Bone marrow (tissue), 2 donors: Measurements from ENCODE around the gene PAX6.

Experiments used
- DNase-seq, 2 donors: peaks; one replicate each; lab custom pipeline; 2025; lab: John Stamatoyannopoulos, UW

The PAX6 gene

GRCh38 chr11:31810779-31811647 is at the start of gene PAX6:
Gene PAX6 (minus strand): TSS chr11:31811322. CDS start chr11:31806411, 4,911 bp downstream.
- peak; percentile 5 to 55 for DNase-seq

DNA sequence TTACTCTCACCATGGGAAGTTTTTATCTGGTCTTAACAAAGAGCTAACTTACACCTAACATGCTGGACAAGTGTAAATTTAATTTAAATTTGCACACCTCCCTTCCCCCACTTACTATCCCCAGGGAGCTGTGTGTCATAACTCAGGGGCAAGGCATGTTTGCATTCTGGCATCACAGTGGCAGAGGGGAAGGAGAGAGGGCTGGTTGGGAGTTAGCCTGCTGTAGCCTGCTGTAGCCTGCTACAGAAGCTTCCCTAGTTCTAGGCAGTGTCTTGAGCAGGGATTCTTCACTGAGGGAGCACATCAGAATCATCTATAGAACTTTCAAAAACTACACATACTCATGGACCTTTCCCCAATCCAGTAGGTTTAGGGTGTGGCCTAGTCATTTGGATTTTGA is 49.3 kb upstream of the PAX6 start:
- no peak for DNase-seq

- DNase-seq = no peak
These were observed 45.1 kb upstream of the PAX6 start for GRCh38 chr11:31856248-31856647.

DNA sequence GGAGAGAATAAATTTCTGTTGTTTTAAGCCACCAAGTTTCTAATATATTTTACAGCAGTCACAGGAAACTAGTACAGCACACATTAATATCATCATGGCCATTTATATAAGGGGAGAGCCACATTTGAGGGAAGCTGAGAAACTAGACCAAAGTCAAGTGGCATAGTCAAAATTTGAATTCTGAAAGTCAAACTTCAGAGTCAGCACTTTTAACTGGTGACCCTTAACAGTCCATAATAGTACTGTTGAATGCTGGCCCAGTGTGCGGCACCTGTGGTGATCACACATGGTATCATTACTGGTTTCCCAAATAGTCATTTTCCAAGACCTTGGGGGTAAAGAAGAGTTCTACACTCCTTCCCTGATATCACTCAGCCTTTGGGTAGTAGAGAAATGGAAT is 44.3 kb upstream of the PAX6 start:
- DNase-seq = no peak

- no peak for DNase-seq
These were observed 39.2 kb upstream of the PAX6 start for GRCh38 chr11:31850365-31850764.

- DNase-seq = no peak
These were observed 36.6 kb upstream of the PAX6 start for GRCh38 chr11:31847761-31848160.

GRCh38 chr11:31845331-31845730 is 34.2 kb upstream of the PAX6 start:
- no peak for DNase-seq

- no peak for DNase-seq
These were observed 33.2 kb upstream of the PAX6 start for GRCh38 chr11:31844351-31844750.

GRCh38 chr11:31841435-31841834 is 30.3 kb upstream of the PAX6 start:
- DNase-seq = no peak

GRCh38 chr11:31834237-31834636 is 23.1 kb upstream of the PAX6 start:
- DNase-seq = no peak

DNA sequence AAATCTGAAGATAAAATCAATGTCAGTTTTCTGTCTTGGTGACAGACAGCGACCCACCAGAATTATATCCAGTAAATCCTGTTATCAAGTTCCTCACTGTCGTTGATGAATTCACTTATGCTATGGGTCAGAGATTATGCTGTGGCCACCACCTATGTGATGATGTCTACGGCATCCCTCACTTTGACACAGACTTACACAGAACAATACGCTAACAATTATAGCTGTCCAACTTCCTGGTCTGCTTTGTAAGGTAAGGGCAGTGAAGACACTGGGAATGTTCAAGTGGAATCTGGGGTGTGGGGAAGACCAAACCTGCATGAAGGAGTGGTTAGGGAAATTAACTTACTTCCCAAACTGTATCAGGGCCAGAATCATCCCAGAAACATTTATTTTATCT is 19.3 kb upstream of the PAX6 start:
- DNase-seq = no peak

GRCh38 chr11:31828217-31828616 is 17.1 kb upstream of the PAX6 start:
- no peak for DNase-seq

- no peak for DNase-seq
These were observed 16.5 kb upstream of the PAX6 start for GRCh38 chr11:31827455-31828206.

DNA sequence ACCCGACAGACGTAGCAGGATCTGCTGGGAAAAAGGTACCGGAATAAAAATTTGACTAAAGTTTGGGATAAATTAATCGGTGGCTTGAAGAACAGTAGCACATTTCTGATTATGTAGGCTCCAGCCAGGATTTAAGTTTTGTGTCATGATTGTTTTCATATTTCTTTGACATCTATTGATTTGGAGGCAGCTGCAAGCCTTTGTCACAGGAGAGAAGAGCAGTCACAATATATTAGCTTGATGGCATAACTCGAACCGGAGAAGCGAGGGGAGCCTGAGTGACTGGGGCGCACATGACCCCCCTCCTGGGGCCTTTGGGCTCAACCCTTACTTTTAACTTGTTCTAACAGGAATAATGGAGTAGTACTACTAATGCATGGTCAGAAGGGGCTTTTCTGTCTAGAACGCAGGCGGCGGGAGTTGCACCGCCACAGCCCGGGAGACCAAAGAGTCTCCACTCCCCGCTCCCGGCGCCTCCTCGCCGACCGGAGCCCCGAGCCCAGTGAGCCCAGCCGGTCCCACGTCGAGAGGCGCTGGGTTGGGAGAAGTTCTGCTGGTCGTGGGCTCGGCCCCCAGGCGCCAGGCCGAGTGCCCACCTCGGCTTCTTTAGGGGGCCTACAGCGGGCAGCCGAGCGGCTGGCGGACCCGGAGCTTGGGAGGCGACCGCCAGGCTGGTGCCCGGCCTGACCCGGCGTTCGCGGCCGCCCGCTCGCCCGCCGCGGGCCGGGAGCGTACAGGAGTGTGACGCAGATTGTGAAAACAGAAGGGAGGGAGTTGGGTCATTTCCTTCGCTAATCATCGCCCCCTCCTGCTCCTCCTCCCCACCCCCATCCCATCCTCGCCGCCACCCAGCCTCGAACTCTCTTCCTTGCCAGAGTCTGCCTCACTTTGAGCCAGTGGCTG is 15.7 kb upstream of the PAX6 start:
- no peak for DNase-seq

- DNase-seq = no peak
These were observed 14.8 kb upstream of the PAX6 start for GRCh38 chr11:31825838-31826484.

DNA sequence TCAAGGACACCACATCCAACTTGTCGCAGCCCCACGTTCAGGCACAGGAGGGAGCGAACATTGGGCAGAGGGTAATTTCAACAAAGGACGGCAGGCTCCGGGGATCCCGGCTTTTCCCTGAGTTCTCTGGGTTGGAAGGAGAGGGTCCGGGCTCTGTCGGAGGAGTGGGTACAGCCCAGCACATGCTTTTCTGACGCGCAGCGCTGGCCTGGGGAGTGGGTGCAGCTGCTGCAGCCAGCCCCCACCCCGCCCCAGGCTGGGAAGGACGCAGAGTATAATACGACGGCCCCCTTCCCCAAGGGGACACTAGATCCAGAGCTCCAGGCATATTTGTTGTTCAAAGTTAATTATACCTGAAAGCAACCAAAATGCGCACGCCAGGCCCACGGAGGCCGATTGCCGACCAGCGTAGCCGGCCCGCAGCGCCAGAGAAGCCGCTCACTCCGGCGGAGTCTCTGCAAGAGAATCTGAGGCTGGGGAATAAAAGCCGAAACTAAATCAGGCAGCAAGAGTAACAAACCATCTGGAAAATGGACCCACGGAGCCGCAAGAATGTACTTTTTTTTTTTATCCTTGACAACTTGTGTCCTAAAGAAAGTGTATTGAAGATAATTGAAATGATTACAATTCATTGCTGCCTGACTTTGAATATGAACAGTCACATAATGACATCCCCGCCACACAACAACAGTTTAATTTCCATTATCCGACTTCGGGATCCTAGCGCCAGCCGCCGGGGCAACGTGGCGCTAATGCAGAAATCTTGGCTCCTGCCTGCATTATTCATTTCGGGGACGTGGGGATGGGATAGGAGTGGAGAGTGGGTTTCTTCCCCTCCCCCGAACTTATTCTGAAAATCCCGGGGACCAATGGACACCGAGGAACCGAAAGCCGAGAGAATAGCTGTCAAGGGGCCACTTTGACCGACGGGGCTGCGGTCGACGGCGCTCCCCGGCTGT is 14.0 kb upstream of the PAX6 start:
- no peak for DNase-seq

DNA sequence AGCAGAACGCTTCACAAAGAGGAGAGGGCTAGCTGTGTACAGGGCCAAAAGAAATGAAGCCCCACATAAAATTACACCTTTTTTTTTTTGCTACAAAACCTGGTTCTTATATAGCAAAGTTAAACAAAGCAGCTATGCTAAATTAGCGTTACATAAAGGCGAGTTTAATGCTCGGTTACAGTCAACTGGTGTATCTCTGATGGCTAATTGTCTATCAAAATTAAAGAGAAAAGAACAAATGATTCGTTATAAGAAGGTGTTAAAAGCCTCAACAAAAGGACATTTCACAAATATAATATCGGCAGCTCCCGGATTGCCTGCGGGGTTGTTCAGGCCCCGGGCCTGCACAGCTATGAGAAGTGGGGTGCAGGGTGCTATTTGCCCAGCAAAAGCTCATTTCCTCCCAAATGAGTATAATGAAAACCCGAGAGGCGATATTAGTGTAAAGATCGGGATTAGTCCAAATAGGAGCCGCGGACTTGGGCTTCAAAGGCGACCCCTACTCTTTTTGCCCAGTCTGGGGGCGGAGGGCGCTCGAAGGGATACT is 13.3 kb upstream of the PAX6 start:
- DNase-seq = no peak

- no peak for DNase-seq
These were observed 12.7 kb upstream of the PAX6 start for GRCh38 chr11:31823644-31824331.

DNA sequence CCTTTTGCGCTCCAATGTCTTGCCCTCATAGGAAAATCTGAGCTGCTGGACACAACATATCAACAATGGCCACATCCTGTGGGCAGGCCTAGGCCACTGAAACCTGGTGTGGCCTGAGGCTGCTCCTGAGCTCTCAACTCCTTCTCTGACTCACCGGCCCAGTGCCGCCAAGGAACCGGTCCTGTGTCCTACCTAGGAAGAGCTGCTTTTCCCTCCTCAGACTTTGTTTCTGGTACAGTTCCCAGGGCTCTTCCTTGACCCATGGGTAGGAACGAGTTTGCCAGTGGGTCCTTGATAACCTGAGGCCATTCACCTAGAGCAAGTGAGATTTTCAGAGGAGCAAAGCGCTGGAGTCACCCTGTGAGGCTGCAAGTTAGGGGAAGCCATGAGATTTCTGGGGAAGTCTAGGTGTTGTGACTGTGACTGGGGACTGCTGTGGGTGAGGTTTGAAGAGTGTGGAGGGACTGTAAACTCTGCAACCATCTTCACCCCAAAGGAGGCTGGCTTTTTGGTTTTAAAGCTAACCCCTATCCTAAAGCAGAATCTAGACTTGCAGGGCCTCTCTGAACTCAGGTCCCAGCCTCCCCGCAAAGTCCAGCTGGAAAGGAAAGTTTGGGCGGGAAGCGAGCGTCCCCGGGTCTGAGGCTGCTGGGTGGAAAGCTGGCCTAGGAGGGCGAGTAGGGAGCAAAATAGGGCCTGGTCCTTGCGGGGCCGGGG is 12.0 kb upstream of the PAX6 start:
- no peak for DNase-seq
